GM18907 (cell line): ENCODE data around the gene AK5.

ENCODE experiments used
- ATAC-seq: cut with Tn5 transposase; IDR thresholded peaks from one replicate; pipeline ENCODE4 v1.9.1; 2021; ENCODE audit warnings: mild to moderate bottlenecking, moderate library complexity; ENCODE audit not compliant: unreplicated experiment

The AK5 gene

GRCh38 chr1:77433934-77434333 is 152.1 kb downstream of the AK5 start:
- no peak for ATAC-seq

GRCh38 chr1:77434967-77435366 is 153.1 kb downstream of the AK5 start:
- no peak for ATAC-seq

- ATAC-seq = no peak
These were observed 156.6 kb downstream of the AK5 start for GRCh38 chr1:77438236-77438913.

GRCh38 chr1:77446841-77447555 is 165.2 kb downstream of the AK5 start:
- no peak for ATAC-seq

- ATAC-seq = no peak
These were observed 165.8 kb downstream of the AK5 start for GRCh38 chr1:77447669-77448068.

GRCh38 chr1:77459881-77460280 is 178.1 kb downstream of the AK5 start:
- ATAC-seq = no peak

GRCh38 chr1:77461691-77462090 is 179.9 kb downstream of the AK5 start:
- ATAC-seq = no peak

GRCh38 chr1:77463216-77463615 is 181.4 kb downstream of the AK5 start:
- no peak for ATAC-seq

GRCh38 chr1:77465139-77465538 is 183.3 kb downstream of the AK5 start:
- ATAC-seq = no peak

GRCh38 chr1:77465922-77466321 is 184.1 kb downstream of the AK5 start:
- no peak for ATAC-seq

GRCh38 chr1:77467021-77467595 is 185.3 kb downstream of the AK5 start:
- ATAC-seq = no peak

- ATAC-seq = no peak
These were observed 185.9 kb downstream of the AK5 start for GRCh38 chr1:77467741-77468140.

GRCh38 chr1:77468257-77468948 is 186.6 kb downstream of the AK5 start:
- no peak for ATAC-seq

- ATAC-seq = no peak
These were observed 187.3 kb downstream of the AK5 start for GRCh38 chr1:77468949-77469710.

GRCh38 chr1:77471691-77472090 is 189.9 kb downstream of the AK5 start:
- ATAC-seq = no peak

- ATAC-seq = no peak
These were observed 191.9 kb downstream of the AK5 start for GRCh38 chr1:77473690-77474089.

GRCh38 chr1:77475641-77476040 is 193.8 kb downstream of the AK5 start:
- ATAC-seq = no peak

GRCh38 chr1:77476475-77476874 is 194.7 kb downstream of the AK5 start:
- ATAC-seq = no peak

- no peak for ATAC-seq
These were observed 202.5 kb downstream of the AK5 start for GRCh38 chr1:77484334-77484733.

GRCh38 chr1:77484926-77485325 is 203.1 kb downstream of the AK5 start:
- no peak for ATAC-seq

GRCh38 chr1:77487631-77488030 is 205.8 kb downstream of the AK5 start:
- no peak for ATAC-seq
